GM19328 (cell line): ENCODE data around the gene FRMD4A.
"Not testable (repeated sequence)": the region's sequence is repeated elsewhere in the genome, so short reads cannot be mapped to it uniquely, and the experiment has no call there.

Source experiments
- ATAC-seq: cut with Tn5 transposase; IDR thresholded peaks from one replicate; pipeline ENCODE4 v1.9.1; 2021; ENCODE audit warnings: mild to moderate bottlenecking, moderate library complexity; ENCODE audit not compliant: unreplicated experiment

Gene FRMD4A

GRCh38 chr10:13773496-13774170 lies 557.1 kb downstream of the FRMD4A start:
- no peak for ATAC-seq

- no peak for ATAC-seq
Observed at GRCh38 chr10:13773043-13773442, 557.7 kb downstream of the FRMD4A start.

- ATAC-seq: no peak
Observed at GRCh38 chr10:13771992-13772391, 558.7 kb downstream of the FRMD4A start.

GRCh38 chr10:13770760-13771493 lies 559.8 kb downstream of the FRMD4A start:
- no peak for ATAC-seq

- no peak for ATAC-seq
Observed at GRCh38 chr10:13769946-13770345, 560.8 kb downstream of the FRMD4A start.

GRCh38 chr10:13767676-13768178 lies 563.0 kb downstream of the FRMD4A start:
- no peak for ATAC-seq

- ATAC-seq: not testable (repeated sequence)
Observed at GRCh38 chr10:13767148-13767547, 563.6 kb downstream of the FRMD4A start.

GRCh38 chr10:13765641-13766341 lies 564.9 kb downstream of the FRMD4A start:
- ATAC-seq: no peak

GRCh38 chr10:13761490-13762091 lies 569.1 kb downstream of the FRMD4A start:
- ATAC-seq: no peak

- no peak for ATAC-seq
Observed at GRCh38 chr10:13759168-13759567, 571.6 kb downstream of the FRMD4A start.

GRCh38 chr10:13758756-13759155 lies 572.0 kb downstream of the FRMD4A start:
- no peak for ATAC-seq

GRCh38 chr10:13758312-13758711 lies 572.4 kb downstream of the FRMD4A start:
- no peak for ATAC-seq

- no peak for ATAC-seq
Observed at GRCh38 chr10:13754277-13754676, 576.4 kb downstream of the FRMD4A start.

- ATAC-seq: no peak
Observed at GRCh38 chr10:13751191-13751764, 579.4 kb downstream of the FRMD4A start.

- ATAC-seq: no peak
Observed at GRCh38 chr10:13750299-13751190, 580.2 kb downstream of the FRMD4A start.

GRCh38 chr10:13745271-13745670 lies 585.5 kb downstream of the FRMD4A start:
- no peak for ATAC-seq

GRCh38 chr10:13743963-13744362 lies 586.8 kb downstream of the FRMD4A start:
- ATAC-seq: no peak

GRCh38 chr10:13743101-13743693 lies 587.5 kb downstream of the FRMD4A start:
- ATAC-seq: peak; percentile 63

- no peak for ATAC-seq
Observed at GRCh38 chr10:13741438-13741837, 589.3 kb downstream of the FRMD4A start.
